Astrocyte (in vitro differentiated cells and primary cell): Measurements from ENCODE around the gene PSMD12.

Experiments
- CTCF ChIP-seq: IDR thresholded peaks from 2 replicates; pipeline ENCODE4 v1.5.1; 2011; ENCODE audit warnings: low read depth, mild to moderate bottlenecking, inconsistent platforms, low read length, moderate library complexity; ENCODE audit not compliant: insufficient read depth
- EZH2 ChIP-seq: IDR thresholded peaks from 2 replicates; pipeline ENCODE4 v1.6.1; 2012; ENCODE audit warnings: mild to moderate bottlenecking, low read length, inconsistent platforms; ENCODE audit not compliant: insufficient read depth

- TF ChIP-seq CTCF (no peak), EZH2 (no peak)
These were observed 31.0 kb downstream of the PSMD12 start for GRCh38 chr17:67335245-67335835.
